Neural cell (in vitro differentiated cells): ENCODE measurements around the gene HLA-C. TPM values are rescaled to one million over a fixed set of nuclear protein-coding genes. Genes with fewer than 3 reads are reported as not detected.

Experiments
- H2AFZ ChIP-seq: fragments of 200-600, 300-800 bp; sonication (generic), shearing (Covaris generic); 2 replicates; pipeline ENCODE4 v1.6.0; 2014; ENCODE audit warnings: low read depth, mild to moderate bottlenecking, antibody characterized with exemption, low read length, moderate library complexity
- H3F3A ChIP-seq: fragments of 200-600 bp; shearing (Covaris generic); 2 replicates; pipeline ENCODE4 v1.6.1; 2016; ENCODE audit warnings: mild to moderate bottlenecking, moderate library complexity, mixed read lengths, antibody characterized with exemption, low read length; ENCODE audit not compliant: insufficient read depth, poor library complexity, severe bottlenecking
- H3K27ac ChIP-seq: fragments of 200-600, 300-800 bp; sonication (generic), shearing (Covaris generic); 2 replicates; pipeline ENCODE4 v1.5.1; 2014; ENCODE audit warnings: mild to moderate bottlenecking, low read length, moderate library complexity
- H3K27me3 ChIP-seq: fragments of 300-800, 200-600 bp; sonication (generic), shearing (Covaris generic); 2 replicates; pipeline ENCODE4 v1.6.0; 2014; ENCODE audit warnings: mild to moderate bottlenecking, low read depth, low read length, moderate library complexity; ENCODE audit not compliant: insufficient read depth
- H3K36me3 ChIP-seq: fragments of 300-800, 200-600 bp; sonication (generic), shearing (Covaris generic); 2 replicates; pipeline ENCODE4 v1.5.1; 2014; ENCODE audit warnings: mild to moderate bottlenecking, antibody characterized with exemption, low read length, moderate library complexity; ENCODE audit not compliant: insufficient read depth
- H3K4me2 ChIP-seq: fragments of 300-800, 200-600 bp; sonication (generic), shearing (Covaris generic); 2 replicates; pipeline ENCODE4 v1.6.0; 2014; ENCODE audit warnings: mild to moderate bottlenecking, low read length
- H3K4me3 ChIP-seq: fragments of 300-800, 200-600 bp; sonication (generic), shearing (Covaris generic); 2 replicates; pipeline ENCODE4 v1.5.1; 2014; ENCODE audit warnings: mild to moderate bottlenecking, low read length, moderate library complexity
- H3K79me2 ChIP-seq: fragments of 200-600 bp; shearing (Covaris generic); replicated peaks from 2 replicates; pipeline ENCODE4 v1.6.0; 2014; ENCODE audit warnings: mild to moderate bottlenecking, low read length, moderate library complexity; ENCODE audit not compliant: insufficient read depth
- H3K9ac ChIP-seq: fragments of 300-800, 200-600 bp; sonication (generic), shearing (Covaris generic); 2 replicates; pipeline ENCODE4 v1.6.1; 2016; ENCODE audit warnings: mild to moderate bottlenecking, low read length, mixed read lengths
- H3K9me2 ChIP-seq: fragments of 200-600 bp; shearing (Covaris generic); 2 replicates; pipeline ENCODE4 v1.6.1; 2016; ENCODE audit warnings: mild to moderate bottlenecking, low read length, mixed read lengths; ENCODE audit not compliant: insufficient read depth
- H3K9me3 ChIP-seq: fragments of 200-600, 300-800 bp; sonication (generic), shearing (Covaris generic); 2 replicates; pipeline ENCODE4 v1.6.1; 2016; ENCODE audit warnings: mild to moderate bottlenecking, mixed run types, low read length, moderate library complexity, mixed read lengths
- H4K20me1 ChIP-seq: fragments of 200-600 bp; shearing (Covaris generic); 2 replicates; pipeline ENCODE4 v1.6.1; 2016; ENCODE audit warnings: mild to moderate bottlenecking, mixed run types; ENCODE audit not compliant: insufficient read depth
- EP300 ChIP-seq: fragments of 450-650 bp; conservative IDR thresholded peaks from 2 replicates; pipeline ENCODE4 v1.6.1; 2014; ENCODE audit warnings: antibody characterized with exemption, mild to moderate bottlenecking, moderate library complexity; ENCODE audit not compliant: poor library complexity, severe bottlenecking
- EZH2 ChIP-seq: fragments of 200-600, 300-800 bp; shearing (Covaris generic), sonication (generic); IDR thresholded peaks from 2 replicates; pipeline ENCODE4 v1.6.1; 2014; ENCODE audit warnings: antibody characterized with exemption, low read length, borderline replicate concordance, mild to moderate bottlenecking; ENCODE audit not compliant: insufficient read depth, poor library complexity, severe bottlenecking
- MXI1 ChIP-seq: fragments of 450-650 bp; conservative IDR thresholded peaks from 2 replicates; pipeline ENCODE4 v1.6.1; 2014; ENCODE audit warnings: antibody characterized with exemption, mild to moderate bottlenecking; ENCODE audit not compliant: poor library complexity, severe bottlenecking
- POLR2AphosphoS5 ChIP-seq: IDR thresholded peaks from 2 replicates; pipeline ENCODE4 v1.6.1; 2012
- RAD21 ChIP-seq: fragments of 450-650 bp; conservative IDR thresholded peaks from 2 replicates; pipeline ENCODE4 v1.6.1; 2014; ENCODE audit warnings: antibody characterized with exemption, mild to moderate bottlenecking, moderate library complexity
- SMC3 ChIP-seq: fragments of 450-650 bp; conservative IDR thresholded peaks from 2 replicates; pipeline ENCODE4 v1.6.1; 2014; ENCODE audit warnings: antibody characterized with exemption, mild to moderate bottlenecking, moderate library complexity; ENCODE audit not compliant: poor library complexity
- TAF1 ChIP-seq: IDR thresholded peaks from 2 replicates; pipeline ENCODE4 v1.6.1; 2012; ENCODE audit warnings: low read depth
- polyA plus RNA-seq: library from polyadenylated mRNA; depleted of rRNA; stranded (reverse); fragments of >200 nt; gene quantifications from 2 replicates; pipeline ENCODE4 v1.2.3, GENCODE V29; 2014
- TF ChIP-seq, protein P1 (sequence below): fragments of 450-650 bp; IDR thresholded peaks from 2 replicates; pipeline ENCODE4 v1.5.1; 2014; ENCODE audit warnings: antibody characterized with exemption, mild to moderate bottlenecking, moderate library complexity; ENCODE audit not compliant: poor library complexity, severe bottlenecking
- TF ChIP-seq, protein P2 (sequence below): IDR thresholded peaks from 2 replicates; pipeline ENCODE4 v1.6.1; 2012; ENCODE audit warnings: borderline replicate concordance

The HLA-C gene
- polyA plus RNA-seq, 1 donor from 2014 or later = 18.0 TPM

DNA sequence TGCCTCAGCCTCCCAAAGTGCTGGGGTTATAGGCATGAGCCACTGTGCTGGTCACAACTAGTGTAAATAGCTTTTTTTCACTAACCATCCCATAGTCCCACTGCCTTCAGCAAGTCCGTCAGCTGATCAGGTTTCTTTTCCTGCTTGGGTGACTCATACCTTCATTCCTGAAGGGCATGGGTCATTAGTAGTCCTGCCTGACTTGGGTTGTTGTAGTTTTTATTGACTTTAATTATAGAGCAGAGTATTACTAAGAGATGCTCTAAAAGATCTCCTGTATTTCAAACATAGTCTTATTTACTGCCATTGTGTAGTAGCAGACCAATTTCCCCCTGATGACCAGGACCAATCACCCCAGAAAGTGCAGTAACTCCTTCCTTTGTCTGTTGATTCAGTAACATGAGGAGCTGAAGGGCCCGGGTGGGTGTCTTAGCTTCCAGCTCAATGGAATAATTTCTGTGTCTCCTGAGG is 25.8 kb downstream of the HLA-C start:
- no peak for TF ChIP-seq SMC3
- Histone ChIP-seq H3K9ac (no peak overlapping the region), H3K4me3 (no peak overlapping the region), H3K9me3 (peaks cover 7% of the 10 kb centered on the region), H3K27me3 (no peaks in the 10 kb centered on the region), H3K9me2 (no peaks in the 10 kb centered on the region), H3K27ac (no peak overlapping the region), H3K36me3 (no peaks in the 10 kb centered on the region), H3K79me2 (no peaks in the 10 kb centered on the region), H4K20me1 (no peaks in the 10 kb centered on the region), H3F3A (no peaks in the 10 kb centered on the region), H3K4me2 (no peak overlapping the region), H2AFZ (no peak overlapping the region)

DNA sequence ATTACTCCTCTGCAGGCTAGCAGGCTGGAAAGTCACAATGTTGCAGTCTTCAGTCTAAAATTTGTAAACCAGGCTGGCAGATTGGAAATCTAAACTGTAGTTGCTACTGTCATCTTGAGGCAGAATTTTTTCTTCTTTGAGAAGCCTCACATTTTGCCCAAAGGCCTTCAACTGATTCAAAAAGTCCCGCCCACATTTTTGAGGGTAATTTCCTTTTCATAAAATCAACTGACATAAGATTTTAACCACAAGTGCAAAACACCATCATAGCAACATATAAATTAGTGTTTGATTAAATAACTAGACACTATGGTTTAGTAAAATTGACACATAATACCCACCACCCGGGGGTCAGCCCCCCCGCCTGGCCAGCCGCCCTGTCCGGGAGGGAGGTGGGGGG is 28.4 kb downstream of the HLA-C start:
- no peaks in the 10 kb centered on the region for H3K36me3 ChIP-seq
- H3K9me3 ChIP-seq = peaks cover 7% of the 10 kb centered on the region
- TF ChIP-seq POLR2AphosphoS5 (no peak), SMC3 (no peak), TAF1 (no peak), EP300 (no peak), EZH2 (no peak), RAD21 (no peak), MXI1 (no peak)
- TF ChIP-seq, protein P1, sequence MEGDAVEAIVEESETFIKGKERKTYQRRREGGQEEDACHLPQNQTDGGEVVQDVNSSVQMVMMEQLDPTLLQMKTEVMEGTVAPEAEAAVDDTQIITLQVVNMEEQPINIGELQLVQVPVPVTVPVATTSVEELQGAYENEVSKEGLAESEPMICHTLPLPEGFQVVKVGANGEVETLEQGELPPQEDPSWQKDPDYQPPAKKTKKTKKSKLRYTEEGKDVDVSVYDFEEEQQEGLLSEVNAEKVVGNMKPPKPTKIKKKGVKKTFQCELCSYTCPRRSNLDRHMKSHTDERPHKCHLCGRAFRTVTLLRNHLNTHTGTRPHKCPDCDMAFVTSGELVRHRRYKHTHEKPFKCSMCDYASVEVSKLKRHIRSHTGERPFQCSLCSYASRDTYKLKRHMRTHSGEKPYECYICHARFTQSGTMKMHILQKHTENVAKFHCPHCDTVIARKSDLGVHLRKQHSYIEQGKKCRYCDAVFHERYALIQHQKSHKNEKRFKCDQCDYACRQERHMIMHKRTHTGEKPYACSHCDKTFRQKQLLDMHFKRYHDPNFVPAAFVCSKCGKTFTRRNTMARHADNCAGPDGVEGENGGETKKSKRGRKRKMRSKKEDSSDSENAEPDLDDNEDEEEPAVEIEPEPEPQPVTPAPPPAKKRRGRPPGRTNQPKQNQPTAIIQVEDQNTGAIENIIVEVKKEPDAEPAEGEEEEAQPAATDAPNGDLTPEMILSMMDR = no peak
- TF ChIP-seq, protein P2, sequence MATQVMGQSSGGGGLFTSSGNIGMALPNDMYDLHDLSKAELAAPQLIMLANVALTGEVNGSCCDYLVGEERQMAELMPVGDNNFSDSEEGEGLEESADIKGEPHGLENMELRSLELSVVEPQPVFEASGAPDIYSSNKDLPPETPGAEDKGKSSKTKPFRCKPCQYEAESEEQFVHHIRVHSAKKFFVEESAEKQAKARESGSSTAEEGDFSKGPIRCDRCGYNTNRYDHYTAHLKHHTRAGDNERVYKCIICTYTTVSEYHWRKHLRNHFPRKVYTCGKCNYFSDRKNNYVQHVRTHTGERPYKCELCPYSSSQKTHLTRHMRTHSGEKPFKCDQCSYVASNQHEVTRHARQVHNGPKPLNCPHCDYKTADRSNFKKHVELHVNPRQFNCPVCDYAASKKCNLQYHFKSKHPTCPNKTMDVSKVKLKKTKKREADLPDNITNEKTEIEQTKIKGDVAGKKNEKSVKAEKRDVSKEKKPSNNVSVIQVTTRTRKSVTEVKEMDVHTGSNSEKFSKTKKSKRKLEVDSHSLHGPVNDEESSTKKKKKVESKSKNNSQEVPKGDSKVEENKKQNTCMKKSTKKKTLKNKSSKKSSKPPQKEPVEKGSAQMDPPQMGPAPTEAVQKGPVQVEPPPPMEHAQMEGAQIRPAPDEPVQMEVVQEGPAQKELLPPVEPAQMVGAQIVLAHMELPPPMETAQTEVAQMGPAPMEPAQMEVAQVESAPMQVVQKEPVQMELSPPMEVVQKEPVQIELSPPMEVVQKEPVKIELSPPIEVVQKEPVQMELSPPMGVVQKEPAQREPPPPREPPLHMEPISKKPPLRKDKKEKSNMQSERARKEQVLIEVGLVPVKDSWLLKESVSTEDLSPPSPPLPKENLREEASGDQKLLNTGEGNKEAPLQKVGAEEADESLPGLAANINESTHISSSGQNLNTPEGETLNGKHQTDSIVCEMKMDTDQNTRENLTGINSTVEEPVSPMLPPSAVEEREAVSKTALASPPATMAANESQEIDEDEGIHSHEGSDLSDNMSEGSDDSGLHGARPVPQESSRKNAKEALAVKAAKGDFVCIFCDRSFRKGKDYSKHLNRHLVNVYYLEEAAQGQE = no peak
- H3K79me2 ChIP-seq = no peaks in the 10 kb centered on the region
- H4K20me1 ChIP-seq = no peaks in the 10 kb centered on the region
- H3K27ac ChIP-seq = no peak overlapping the region
- H3F3A ChIP-seq = no peaks in the 10 kb centered on the region
- H3K9ac ChIP-seq = no peak overlapping the region
- no peak overlapping the region for H2AFZ ChIP-seq
- no peak overlapping the region for H3K4me3 ChIP-seq
- no peaks in the 10 kb centered on the region for H3K27me3 ChIP-seq
- H3K4me2 ChIP-seq = no peak overlapping the region
- no peaks in the 10 kb centered on the region for H3K9me2 ChIP-seq

DNA sequence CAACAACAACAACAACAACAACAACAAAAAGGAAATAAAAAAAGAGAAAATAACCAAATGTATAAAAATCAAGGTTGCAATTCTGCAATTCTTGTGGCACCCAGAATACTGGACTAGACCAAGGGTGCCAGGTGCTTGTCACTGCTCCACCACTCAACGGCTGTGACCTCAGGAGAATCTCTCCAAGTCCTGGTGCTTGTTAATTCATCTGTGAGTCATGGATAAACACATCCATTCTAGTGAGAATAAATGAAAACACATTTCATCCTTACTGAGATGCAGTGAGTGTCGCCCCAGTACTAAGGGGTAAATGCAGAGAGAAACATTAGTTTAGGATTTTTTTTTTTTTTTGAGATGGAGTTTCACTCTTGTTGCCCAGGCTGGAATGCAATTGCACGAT is 32.0 kb downstream of the HLA-C start:
- H3F3A ChIP-seq = no peaks in the 10 kb centered on the region
- no peaks in the 10 kb centered on the region for H3K36me3 ChIP-seq
- no peak overlapping the region for H2AFZ ChIP-seq
- no peaks in the 10 kb centered on the region for H3K27me3 ChIP-seq
- no peaks in the 10 kb centered on the region for H3K9me3 ChIP-seq
- TF ChIP-seq EZH2 = no peak
- no peak for TF ChIP-seq RAD21
- TF ChIP-seq EP300 = no peak
- no peak for TF ChIP-seq TAF1
- TF ChIP-seq, protein P2 = no peak
- no peak for TF ChIP-seq POLR2AphosphoS5
- TF ChIP-seq, protein P1 = no peak
- TF ChIP-seq SMC3 = no peak
- no peak for TF ChIP-seq MXI1
- H3K27ac ChIP-seq = no peak overlapping the region
- H3K9me2 ChIP-seq = no peaks in the 10 kb centered on the region
- H3K4me2 ChIP-seq = no peak overlapping the region
- no peak overlapping the region for H3K4me3 ChIP-seq
- no peak overlapping the region for H3K9ac ChIP-seq
- H3K79me2 ChIP-seq = no peaks in the 10 kb centered on the region
- H4K20me1 ChIP-seq = no peaks in the 10 kb centered on the region
